IPS DF 6.9 (cell line): ENCODE results near the gene ACVRL1.

Experiments
- DNase-seq: peaks from one replicate; pipeline ENCODE4 v3.0.0-alpha.2; 2013; ENCODE audit warnings: low read depth, low spot score
- H3K27ac ChIP-seq: one replicate; pipeline ENCODE4 v1.5.1; 2013; ENCODE audit warnings: low read length, control low read depth
- H3K27me3 ChIP-seq: 2 replicates; pipeline ENCODE4 v1.6.1; 2013; ENCODE audit warnings: mild to moderate bottlenecking, low read length; ENCODE audit not compliant: control insufficient read depth, insufficient read depth
- H3K36me3 ChIP-seq: 2 replicates; pipeline ENCODE4 v1.6.1; 2013; ENCODE audit warnings: low read length; ENCODE audit not compliant: control insufficient read depth, insufficient read depth
- H3K4me1 ChIP-seq: 2 replicates; pipeline ENCODE4 v1.6.1; 2013; ENCODE audit warnings: low read length; ENCODE audit not compliant: control insufficient read depth, insufficient read depth
- H3K4me3 ChIP-seq: 2 replicates; pipeline ENCODE4 v1.5.1; 2013; ENCODE audit warnings: mild to moderate bottlenecking, low read length
- H3K9me3 ChIP-seq: 2 replicates; pipeline ENCODE4 v1.6.1; 2013; ENCODE audit warnings: low read length, inconsistent platforms; ENCODE audit not compliant: control insufficient read depth, insufficient read depth
- WGBS: extraction: QIAGEN DNeasy Blood & Tissue Kit; methylation state at CpG from one replicate; pipeline ENCODE4 v1.1.7; 2013; ENCODE audit warnings: mixed read lengths, missing lambda C conversion rate; ENCODE audit not compliant: insufficient read length, insufficient coverage; 5-methylcytosine and 5-hydroxymethylcytosine counted together

ACVRL1 gene

GRCh38 chr12:51898506-51898905 is 8.8 kb upstream of the ACVRL1 start:
- no peaks in the 10 kb centered on the region for H3K27me3 ChIP-seq
- no peak for DNase-seq
- no peaks in the 10 kb centered on the region for H3K4me1 ChIP-seq
- H3K27ac ChIP-seq, result no peak overlapping the region
- no peak overlapping the region for H3K4me3 ChIP-seq
- WGBS, result no CpG with 5 or more reads among the region's 2 CpGs
- no peaks in the 10 kb centered on the region for H3K36me3 ChIP-seq
- H3K9me3 ChIP-seq, result no peaks in the 10 kb centered on the region

GRCh38 chr12:51898937-51899336 is 8.4 kb upstream of the ACVRL1 start:
- H3K4me1 ChIP-seq, result no peaks in the 10 kb centered on the region
- H3K27me3 ChIP-seq, result no peaks in the 10 kb centered on the region
- DNase-seq, result no peak
- H3K36me3 ChIP-seq, result no peaks in the 10 kb centered on the region
- H3K4me3 ChIP-seq, result no peak overlapping the region
- H3K9me3 ChIP-seq, result no peaks in the 10 kb centered on the region
- WGBS, result no CpG with 5 or more reads among the region's 9 CpGs
- H3K27ac ChIP-seq, result no peak overlapping the region

- WGBS, result no CpG with 5 or more reads among the region's 43 CpGs
- H3K9me3 ChIP-seq, result no peaks in the 10 kb centered on the region
- H3K27ac ChIP-seq, result no peak overlapping the region
- no peaks in the 10 kb centered on the region for H3K36me3 ChIP-seq
- no peaks in the 10 kb centered on the region for H3K27me3 ChIP-seq
- DNase-seq, result no peak
- H3K4me1 ChIP-seq, result no peaks in the 10 kb centered on the region
- no peak overlapping the region for H3K4me3 ChIP-seq
These were observed 6.9 kb upstream of the ACVRL1 start for GRCh38 chr12:51900323-51900889.

GRCh38 chr12:51901121-51901817 is 6.0 kb upstream of the ACVRL1 start:
- H3K27me3 ChIP-seq, result no peaks in the 10 kb centered on the region
- no peak for DNase-seq
- H3K9me3 ChIP-seq, result no peaks in the 10 kb centered on the region
- no peaks in the 10 kb centered on the region for H3K36me3 ChIP-seq
- H3K4me3 ChIP-seq, result no peak overlapping the region
- H3K4me1 ChIP-seq, result no peaks in the 10 kb centered on the region
- no CpG with 5 or more reads among the region's 14 CpGs for WGBS
- H3K27ac ChIP-seq, result no peak overlapping the region

- Histone ChIP-seq H3K27ac (no peak overlapping the region), H3K36me3 (no peaks in the 10 kb centered on the region), H3K27me3 (no peaks in the 10 kb centered on the region; the same call in 1 of the 2 replicates), H3K4me1 (no peaks in the 10 kb centered on the region; the same call in 1 of the 2 replicates), H3K9me3 (no peaks in the 10 kb centered on the region), H3K4me3 (no peak overlapping the region)
- WGBS, result no CpG with 5 or more reads among the region's 11 CpGs
- DNase-seq, result no peak
These were observed 5.4 kb upstream of the ACVRL1 start for GRCh38 chr12:51901881-51902280.

GRCh38 chr12:51904951-51905470 is 2.3 kb upstream of the ACVRL1 start:
- Histone ChIP-seq H3K4me1 (no peaks in the 10 kb centered on the region; the same call in 1 of the 2 replicates), H3K27ac (no peak overlapping the region), H3K36me3 (no peaks in the 10 kb centered on the region), H3K4me3 (no peak overlapping the region), H3K27me3 (peaks cover 7% of the 10 kb centered on the region; the same call in 1 of the 2 replicates), H3K9me3 (no peaks in the 10 kb centered on the region)
- no peak for DNase-seq

DNA sequence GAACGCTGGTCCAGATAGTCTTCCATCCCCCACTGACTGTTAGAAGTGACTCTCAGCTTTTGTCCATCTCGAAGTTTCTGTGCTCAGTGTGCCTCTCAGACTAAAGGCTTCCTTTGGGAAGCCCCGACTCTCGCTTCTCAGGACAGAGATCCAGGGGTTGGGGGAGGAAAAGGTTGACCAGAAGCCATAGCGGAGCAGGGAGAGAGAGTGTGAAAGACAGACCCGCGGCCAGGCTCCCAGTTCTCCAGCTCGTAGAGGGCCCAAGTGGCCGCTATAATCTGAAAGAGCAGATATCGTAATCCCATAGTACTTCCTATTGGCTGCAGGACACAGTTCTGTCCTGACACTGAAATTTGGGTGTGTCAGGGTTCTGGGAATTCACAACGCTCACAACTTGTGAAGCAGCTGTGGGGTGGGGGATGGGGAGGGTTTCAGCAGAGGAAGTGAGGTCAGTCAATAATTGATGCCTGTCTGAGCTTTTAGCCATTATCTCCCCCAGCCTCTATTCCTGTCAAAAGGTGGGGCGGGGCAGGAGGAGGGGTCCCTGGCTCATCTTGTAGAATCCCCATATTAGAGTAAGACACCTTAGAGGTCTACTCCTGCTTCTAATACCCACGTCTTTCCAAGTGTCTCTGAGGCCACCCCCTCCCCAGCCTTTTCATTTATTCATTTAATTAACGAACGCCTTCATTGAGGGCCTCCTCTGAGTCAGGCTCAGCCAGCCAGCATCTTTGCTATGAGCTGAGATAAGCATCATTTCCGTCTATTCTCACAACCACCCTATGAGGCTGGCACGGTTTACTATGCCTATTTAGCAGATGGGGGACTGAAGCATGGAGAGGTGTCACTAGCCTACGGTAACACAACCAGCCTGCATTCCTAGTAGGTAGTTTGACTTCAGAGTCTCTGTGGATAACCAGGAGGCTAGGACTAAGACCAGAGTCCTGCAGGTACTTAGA is 1.6 kb upstream of the ACVRL1 start:
- H3K4me1 ChIP-seq, result no peaks in the 10 kb centered on the region; the same call in 1 of the 2 replicates
- H3K9me3 ChIP-seq, result no peaks in the 10 kb centered on the region
- H3K4me3 ChIP-seq, result no peak overlapping the region
- no peak for DNase-seq
- no CpG with 5 or more reads among the region's 18 CpGs for WGBS
- H3K36me3 ChIP-seq, result no peaks in the 10 kb centered on the region
- H3K27me3 ChIP-seq, result peaks cover 7% of the 10 kb centered on the region; the same call in 1 of the 2 replicates
- H3K27ac ChIP-seq, result no peak overlapping the region

DNA sequence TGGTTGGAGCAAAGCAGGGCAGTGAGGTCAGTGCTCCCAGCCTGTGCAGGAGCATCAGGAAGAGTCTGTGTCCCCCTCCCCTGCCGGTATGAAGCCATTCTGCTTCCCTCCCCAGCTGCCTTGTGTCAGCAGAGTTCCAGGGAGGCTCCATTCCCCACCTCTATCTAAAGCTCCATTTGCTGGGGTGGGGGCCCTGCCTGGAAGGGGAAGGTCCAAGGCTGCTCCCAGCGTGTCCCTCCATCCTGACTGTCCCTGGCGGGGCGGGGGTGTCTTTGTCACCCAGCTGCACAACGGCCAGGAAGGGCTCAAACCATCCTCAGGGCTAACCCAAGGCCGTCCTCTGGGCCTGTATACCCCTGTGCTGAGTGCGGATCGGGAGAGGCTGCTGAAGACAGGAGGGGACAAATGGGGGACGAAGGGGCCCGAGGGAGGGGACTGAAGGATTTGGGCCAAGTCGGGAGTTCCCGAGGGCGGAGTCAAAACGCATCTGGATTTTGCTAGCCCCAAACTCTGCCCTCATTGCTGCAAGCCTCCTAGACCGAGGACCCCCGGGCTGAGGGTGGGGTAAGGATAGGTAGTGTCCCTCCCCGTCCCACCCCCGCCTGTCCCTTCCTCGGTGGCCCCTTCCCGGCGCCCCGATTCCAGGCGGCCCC is 748 bp upstream of the ACVRL1 start:
- Histone ChIP-seq H3K9me3 (no peaks in the 10 kb centered on the region), H3K36me3 (no peaks in the 10 kb centered on the region), H3K4me1 (no peaks in the 10 kb centered on the region; the same call in 1 of the 2 replicates), H3K27me3 (peaks cover 7% of the 10 kb centered on the region; the same call in 1 of the 2 replicates), H3K4me3 (peak overlapping the region; percentile 30; the same call in 1 of the 2 replicates), H3K27ac (no peak overlapping the region)
- WGBS, result no CpG with 5 or more reads among the region's 23 CpGs
- DNase-seq, result no peak

DNA sequence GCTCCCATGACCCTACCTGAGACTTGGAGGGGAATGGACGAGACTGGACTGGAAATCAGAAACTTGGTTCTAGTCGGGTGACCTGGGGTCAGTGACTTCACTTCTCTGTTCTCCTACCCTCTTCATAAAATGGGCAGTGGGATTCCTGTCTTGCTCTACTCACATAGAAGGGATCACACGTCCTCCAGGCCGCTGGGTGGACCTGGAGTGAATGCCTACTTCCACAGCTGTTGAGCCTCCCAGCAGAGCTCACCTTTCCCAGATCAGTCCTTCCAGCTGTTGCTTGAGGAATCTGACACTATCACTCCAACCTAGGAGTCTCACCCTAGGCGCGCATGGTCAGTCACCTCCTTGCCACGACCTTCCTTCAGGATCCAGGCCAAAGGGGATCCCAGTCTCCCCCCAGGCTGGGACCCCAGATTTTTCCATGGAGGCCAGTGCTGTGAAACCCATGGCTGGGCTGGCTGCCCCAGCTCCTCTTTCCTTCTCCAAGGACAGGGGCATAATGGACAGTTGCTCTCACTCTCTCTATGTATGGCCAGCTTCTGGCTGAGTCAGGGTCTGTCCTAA is 637 bp downstream of the ACVRL1 start:
- Histone ChIP-seq H3K36me3 (no peaks in the 10 kb centered on the region), H3K27me3 (peaks cover 7% of the 10 kb centered on the region; the same call in 1 of the 2 replicates), H3K9me3 (no peaks in the 10 kb centered on the region), H3K27ac (no peak overlapping the region), H3K4me1 (no peaks in the 10 kb centered on the region; the same call in 1 of the 2 replicates), H3K4me3 (no peak overlapping the region)
- no CpG with 5 or more reads among the region's 7 CpGs for WGBS
- DNase-seq, result no peak
